GM13977 (cell line): ENCODE measurements around the gene PDCL2.

ENCODE experiments used
- DNase-seq: peaks from one replicate; pipeline ENCODE4 v3.0.0; 2012; ENCODE audit warnings: low spot score
- in situ Hi-C: fragments of 300-500 bp; cut with MboI; formaldehyde crosslinking; loops from one replicate; pipeline ENCODE4 v1.12.0; 2022; ENCODE audit warnings: low sequenced_read_pairs, low pct_unique_long_range_greater_than_20kb, mixed read lengths, inconsistent platforms; ENCODE audit not compliant: unreplicated experiment
- TF ChIP-seq, protein P1 (sequence below): IDR thresholded peaks from 2 replicates; pipeline ENCODE4 v1.5.1; 2012; ENCODE audit warnings: mild to moderate bottlenecking, control low read depth; ENCODE audit not compliant: insufficient read depth; ENCODE audit errors: extremely low read depth, missing control alignments

Gene PDCL2

DNA sequence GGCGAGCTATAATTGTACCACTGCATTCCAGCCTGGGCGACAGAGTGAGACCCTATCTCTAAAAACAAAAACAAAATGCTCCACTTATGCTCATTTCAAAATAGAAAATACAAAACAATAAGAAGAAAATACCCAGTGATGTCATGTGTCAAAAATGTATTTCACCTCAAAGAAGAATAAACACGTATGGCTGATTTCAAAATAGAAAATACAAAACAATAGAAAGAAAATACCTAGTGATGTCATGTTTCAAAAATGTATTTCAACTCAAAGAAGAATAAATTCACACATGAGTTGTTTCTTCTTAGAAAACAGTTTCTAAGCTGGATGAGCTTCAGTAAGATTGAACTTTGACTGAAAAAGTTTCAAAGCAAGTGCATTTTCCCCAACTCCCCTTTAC is 20.3 kb upstream of the PDCL2 start:
- DNase-seq = no peak
- TF ChIP-seq, protein P1, sequence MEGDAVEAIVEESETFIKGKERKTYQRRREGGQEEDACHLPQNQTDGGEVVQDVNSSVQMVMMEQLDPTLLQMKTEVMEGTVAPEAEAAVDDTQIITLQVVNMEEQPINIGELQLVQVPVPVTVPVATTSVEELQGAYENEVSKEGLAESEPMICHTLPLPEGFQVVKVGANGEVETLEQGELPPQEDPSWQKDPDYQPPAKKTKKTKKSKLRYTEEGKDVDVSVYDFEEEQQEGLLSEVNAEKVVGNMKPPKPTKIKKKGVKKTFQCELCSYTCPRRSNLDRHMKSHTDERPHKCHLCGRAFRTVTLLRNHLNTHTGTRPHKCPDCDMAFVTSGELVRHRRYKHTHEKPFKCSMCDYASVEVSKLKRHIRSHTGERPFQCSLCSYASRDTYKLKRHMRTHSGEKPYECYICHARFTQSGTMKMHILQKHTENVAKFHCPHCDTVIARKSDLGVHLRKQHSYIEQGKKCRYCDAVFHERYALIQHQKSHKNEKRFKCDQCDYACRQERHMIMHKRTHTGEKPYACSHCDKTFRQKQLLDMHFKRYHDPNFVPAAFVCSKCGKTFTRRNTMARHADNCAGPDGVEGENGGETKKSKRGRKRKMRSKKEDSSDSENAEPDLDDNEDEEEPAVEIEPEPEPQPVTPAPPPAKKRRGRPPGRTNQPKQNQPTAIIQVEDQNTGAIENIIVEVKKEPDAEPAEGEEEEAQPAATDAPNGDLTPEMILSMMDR = no peak
- in situ Hi-C loops = no loop called here

DNA sequence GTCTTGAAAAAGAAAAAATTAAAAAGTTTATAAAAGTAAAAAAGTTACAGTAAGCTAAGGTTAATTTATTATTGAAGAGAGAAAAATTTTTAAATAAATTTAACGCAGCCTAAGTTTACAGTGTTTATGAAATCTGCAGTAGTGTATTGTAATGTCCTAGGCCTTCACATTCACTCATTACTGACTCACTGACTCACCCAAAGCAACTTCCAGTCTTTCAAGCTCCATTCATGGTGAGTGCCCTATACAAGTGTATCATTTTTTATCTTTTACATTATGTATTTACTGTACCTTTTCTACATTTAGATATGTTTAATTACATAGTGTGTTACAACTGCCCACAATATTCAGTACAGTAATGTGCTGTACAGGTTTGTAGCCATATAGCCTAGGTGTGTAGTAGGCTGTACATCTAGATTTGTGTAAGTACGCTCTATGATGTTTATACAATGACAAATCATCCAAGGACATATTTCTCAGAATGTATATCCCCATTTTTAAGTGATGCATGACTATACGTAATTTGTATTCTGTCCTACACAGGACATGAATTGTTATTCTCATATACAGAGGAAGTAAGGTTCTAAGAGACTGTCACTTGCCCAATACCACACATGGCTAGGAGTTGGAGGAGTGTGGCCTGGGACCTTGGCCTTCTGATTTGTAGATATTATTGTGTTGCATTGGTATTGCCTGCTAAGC is 19.5 kb upstream of the PDCL2 start:
- no peak for DNase-seq
- in situ Hi-C loops = no loop called here
- TF ChIP-seq, protein P1 = no peak

GRCh38 chr4:55610381-55610780 is 18.3 kb upstream of the PDCL2 start:
- TF ChIP-seq, protein P1 = no peak
- no peak for DNase-seq
- in situ Hi-C loops = no loop called here

DNA sequence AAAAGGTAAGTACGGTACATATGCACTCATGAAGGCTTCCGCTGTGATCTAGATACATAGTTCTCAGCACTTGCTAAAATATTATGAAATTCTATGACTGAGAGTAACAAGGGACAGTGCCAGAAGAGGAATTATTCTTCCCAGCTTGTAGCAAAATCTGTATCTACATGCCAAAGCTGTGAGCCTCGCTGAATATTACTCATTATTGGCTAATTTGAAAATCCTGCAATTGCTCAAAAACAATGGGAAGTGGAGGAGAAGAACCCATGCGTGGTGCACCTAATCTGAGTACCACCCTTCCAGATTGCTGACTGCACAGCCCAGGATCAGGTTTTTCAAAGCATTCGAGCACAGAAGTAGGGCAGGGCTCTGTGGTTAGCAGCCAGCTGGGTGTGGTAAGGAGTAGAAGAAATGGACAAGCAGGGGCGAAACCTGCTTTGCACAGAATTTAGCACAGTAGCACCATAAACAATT is 17.4 kb upstream of the PDCL2 start:
- DNase-seq = no peak
- in situ Hi-C loops = no loop called here
- TF ChIP-seq, protein P1 = no peak

DNA sequence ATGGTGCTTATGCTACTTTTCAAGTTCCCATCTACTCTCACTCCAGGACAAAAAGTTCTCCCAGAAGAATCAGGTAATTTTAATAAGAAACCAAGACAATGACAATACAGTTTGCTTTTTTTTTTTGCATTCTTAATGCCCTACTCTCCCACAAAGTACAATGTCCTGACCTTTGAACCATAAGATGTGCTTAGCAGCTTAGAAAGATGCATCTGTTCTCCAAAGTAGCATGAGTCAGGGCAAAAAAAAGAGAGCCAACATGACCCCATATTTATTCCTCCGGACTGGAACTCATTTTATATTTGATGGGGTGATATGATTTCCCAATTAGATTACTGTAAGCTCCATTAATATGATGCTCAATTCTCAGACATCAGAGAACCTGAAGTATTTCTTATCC is 16.5 kb upstream of the PDCL2 start:
- in situ Hi-C loops = no loop called here
- TF ChIP-seq, protein P1 = no peak

DNA sequence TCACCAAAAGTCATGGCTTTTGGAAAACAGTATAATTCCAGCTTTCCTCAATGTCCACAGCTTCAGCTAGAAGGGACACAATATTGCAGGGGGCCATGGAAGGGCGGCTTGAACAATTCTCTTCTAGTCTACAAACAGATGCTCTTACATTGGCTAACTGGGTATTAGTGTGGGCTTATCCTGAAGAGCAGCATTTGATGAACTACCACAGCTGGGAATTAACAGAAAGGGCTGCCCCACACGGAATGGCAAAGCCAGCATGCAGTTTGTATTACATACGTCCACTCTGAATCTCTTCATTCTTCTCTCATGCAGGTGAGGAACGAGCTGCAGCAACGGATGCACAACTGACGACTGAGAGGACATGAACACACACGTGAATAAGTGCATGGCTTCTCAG is 13.0 kb upstream of the PDCL2 start:
- TF ChIP-seq, protein P1 = no peak
- no peak for DNase-seq
- in situ Hi-C loops = no loop called here

More for the DNA sequence above, 16.5 kb upstream of the PDCL2 start:
- no peak for DNase-seq
